T-cell (primary cell): Measurements from ENCODE around the gene SLC16A3. TPM values are rescaled to one million over a fixed set of nuclear protein-coding genes. Genes with fewer than 3 reads are reported as not detected.

ENCODE experiments used
- ATAC-seq, 4 experiments: fragments of 200-7000 bp in 3 of 4; fragments of 150-1000 bp in 1 of 4; cut with Tn5 transposase; replicated peaks in 1 of 4; 1 replicate in 3 of 4; 2 replicates in 1 of 4; pipeline ENCODE4 v1.10.0; 2021; ENCODE audit warnings: moderate library complexity in 3 of 4, mild to moderate bottlenecking in 2 of 4, moderate number of reproducible peaks in 1 of 4
- CTCF ChIA-PET, 2 donors: fragments of 300-600 bp; sonication (Branson Sonifier 250); formaldehyde crosslinking; loops; one replicate each; lab custom pipeline; 2022; ENCODE audit warnings: antibody characterized with exemption in 2 of 2; lab: Charles Lee
- POLR2A ChIA-PET, 2 donors: fragments of 300-600 bp; sonication (Branson Sonifier 250); formaldehyde crosslinking; loops; one replicate each; lab custom pipeline; 2022; ENCODE audit warnings: antibody characterized with exemption in 2 of 2; lab: Charles Lee
- DNase-seq, 35 experiments: peaks; one replicate each; pipeline versions ENCODE4 v3.0.0 to v3.0.0-alpha.2; 2013 to 2023
- H3K27ac ChIP-seq: one replicate; pipeline ENCODE4 v1.5.1; 2013; ENCODE audit warnings: low read length
- H3K27me3 ChIP-seq, 2 experiments: replicated peaks in 1 of 2; 1 replicate in 1 of 2; 2 replicates in 1 of 2; pipeline versions ENCODE4 v1.6.1 to v1.7.0; 2013; ENCODE audit warnings: low read length in 1 of 2, mixed read lengths in 1 of 2; ENCODE audit not compliant: control insufficient read depth in 2 of 2, insufficient read depth in 2 of 2; ENCODE audit errors: extremely low read depth in 1 of 2
- H3K36me3 ChIP-seq, 2 donors: 1 replicate in 1 of 2; 2 replicates in 1 of 2; pipeline versions ENCODE4 v1.6.1 to v1.7.0; 2013; ENCODE audit warnings: low read length in 1 of 2; ENCODE audit not compliant: control insufficient read depth in 2 of 2, insufficient read depth in 1 of 2; ENCODE audit errors: extremely low read depth in 1 of 2
- H3K4me1 ChIP-seq, 2 experiments: 1 replicate in 1 of 2; 2 replicates in 1 of 2; pipeline versions ENCODE4 v1.6.1 to v1.7.0; 2013; ENCODE audit warnings: low read length in 2 of 2, mixed read lengths in 1 of 2; ENCODE audit not compliant: insufficient read depth in 2 of 2, control insufficient read depth in 1 of 2; ENCODE audit errors: extremely low read depth in 1 of 2
- H3K4me3 ChIP-seq, 2 donors: 1 replicate in 1 of 2; 2 replicates in 1 of 2; pipeline versions ENCODE4 v1.5.1 to v1.7.0; 2013; ENCODE audit warnings: mild to moderate bottlenecking in 2 of 2, low read length in 1 of 2, moderate library complexity in 1 of 2; ENCODE audit not compliant: control insufficient read depth in 1 of 2; ENCODE audit errors: extremely low read depth in 1 of 2
- H3K9me3 ChIP-seq: 2 replicates; pipeline ENCODE4 v1.7.0; 2013
- H3K27ac Mint-ChIP-seq, 2 donors: one replicate each; pipeline ENCODE4 v1.8.0; 2020 to 2021; ENCODE audit warnings: mild to moderate bottlenecking in 2 of 2, mixed read lengths in 2 of 2
- H3K27me3 Mint-ChIP-seq, 2 donors: one replicate each; pipeline ENCODE4 v1.8.0; 2021 to 2022; ENCODE audit warnings: mixed read lengths in 2 of 2
- H3K36me3 Mint-ChIP-seq: one replicate; pipeline ENCODE4 v1.8.0; 2021; ENCODE audit warnings: mixed read lengths
- H3K4me1 Mint-ChIP-seq, 3 donors: one replicate each; pipeline ENCODE4 v1.8.0; 2020 to 2022; ENCODE audit warnings: mixed read lengths in 3 of 3, mild to moderate bottlenecking in 1 of 3
- H3K4me3 Mint-ChIP-seq, 3 donors: one replicate each; pipeline ENCODE4 v1.8.0; 2020 to 2022; ENCODE audit warnings: mild to moderate bottlenecking in 3 of 3, mixed read lengths in 3 of 3, moderate library complexity in 3 of 3
- H3K9me3 Mint-ChIP-seq, 3 donors: one replicate each; pipeline ENCODE4 v1.8.0; 2020 to 2022; ENCODE audit warnings: mixed read lengths in 3 of 3
- WGBS: methylation state at CpG from one replicate; pipeline ENCODE4 v1.1.5; 2013; ENCODE audit warnings: missing lambda C conversion rate; ENCODE audit not compliant: insufficient coverage; 5-methylcytosine and 5-hydroxymethylcytosine counted together
- total RNA-seq, 35 experiments: library from RNA in 6 of 35; stranded (reverse) in 6 of 35; fragments of 120-200 nt in 1 of 35; gene quantifications; one replicate each; pipeline versions ENCODE4 v1.2.1 to v1.2.4 and lab custom pipeline; 2013 to 2026

The SLC16A3 gene
- total RNA-seq, 5 donors from 2014 or later (not counting 1 experiment from before 2014, with no cell fraction given) = 31.9 to 47.3 (median 40.9) TPM

- POLR2A ChIA-PET = no interaction called here
- no peak for DNase-seq
- no peaks in the 10 kb centered on the region for H3K9me3 ChIP-seq
- H3K4me1 ChIP-seq = peaks cover 0 to 35% of the 10 kb centered on the region in 2 experiments
- H3K36me3 ChIP-seq = no peaks in the 10 kb centered on the region
- WGBS = 93% methylated on average over 9 of the region's 12 CpGs
- Mint-ChIP-seq H3K9me3 (no peaks in the 10 kb centered on the region), H3K4me1 (peaks cover 8 to 20% (median 9%) of the 10 kb centered on the region in 3 donors), H3K27me3 (no peaks in the 10 kb centered on the region), H3K4me3 (no peak overlapping the region), H3K27ac (no peak overlapping the region), H3K36me3 (no peaks in the 10 kb centered on the region)
- no peak for ATAC-seq
- CTCF ChIA-PET = no interaction called here
- H3K27me3 ChIP-seq = peaks cover 0 to 17% of the 10 kb centered on the region in 2 experiments
- H3K4me3 ChIP-seq = no peak overlapping the region
- no peak overlapping the region for H3K27ac ChIP-seq
Measured at GRCh38 chr17:82277851-82278250, 49.0 kb downstream of the SLC16A3 start.

- ATAC-seq (no peak), DNase-seq (no peak)
- no peak overlapping the region for H3K27ac Mint-ChIP-seq
- Histone ChIP-seq H3K27ac (no peak overlapping the region), H3K27me3 (peaks cover 0 to 21% of the 10 kb centered on the region in 2 experiments), H3K4me1 (peaks cover 0 to 40% of the 10 kb centered on the region in 2 experiments), H3K4me3 (no peak overlapping the region), H3K9me3 (no peaks in the 10 kb centered on the region), H3K36me3 (no peaks in the 10 kb centered on the region)
- no peaks in the 10 kb centered on the region for H3K27me3 Mint-ChIP-seq
- H3K9me3 Mint-ChIP-seq = no peaks in the 10 kb centered on the region
- H3K4me1 Mint-ChIP-seq = peaks cover 8 to 21% (median 9%) of the 10 kb centered on the region in 3 donors
- no peak overlapping the region for H3K4me3 Mint-ChIP-seq
- 95% methylated on average over 8 of the region's 9 CpGs for WGBS
- H3K36me3 Mint-ChIP-seq = no peaks in the 10 kb centered on the region
- CTCF ChIA-PET = no interaction called here
- POLR2A ChIA-PET = no interaction called here
Measured at GRCh38 chr17:82278308-82278707, 49.5 kb downstream of the SLC16A3 start.

- H3K4me1 Mint-ChIP-seq = peaks cover 8 to 21% (median 9%) of the 10 kb centered on the region in 3 donors
- ATAC-seq (no peak), DNase-seq (no peak)
- no peaks in the 10 kb centered on the region for H3K9me3 Mint-ChIP-seq
- H3K27ac ChIP-seq = no peak overlapping the region
- peaks cover 0 to 41% of the 10 kb centered on the region in 2 experiments for H3K4me1 ChIP-seq
- H3K36me3 ChIP-seq = no peaks in the 10 kb centered on the region
- WGBS = 97% methylated on average over 13 of the region's 16 CpGs
- no peaks in the 10 kb centered on the region for H3K9me3 ChIP-seq
- no peaks in the 10 kb centered on the region for H3K36me3 Mint-ChIP-seq
- ChIA-PET POLR2A (interaction anchor here (0.6 to 0.7 kb wide), 2 partner anchors 36 to 135 kb away, joined by 3 to 6 read pairs; no protein-coding TSS in a partner anchor), CTCF (no interaction called here)
- no peak overlapping the region for H3K4me3 ChIP-seq
- no peak overlapping the region for H3K27ac Mint-ChIP-seq
- H3K27me3 Mint-ChIP-seq = no peaks in the 10 kb centered on the region
- H3K4me3 Mint-ChIP-seq = no peak overlapping the region
- peaks cover 0 to 26% of the 10 kb centered on the region in 2 experiments for H3K27me3 ChIP-seq
Measured at GRCh38 chr17:82278786-82279391, 50.0 kb downstream of the SLC16A3 start.

DNA sequence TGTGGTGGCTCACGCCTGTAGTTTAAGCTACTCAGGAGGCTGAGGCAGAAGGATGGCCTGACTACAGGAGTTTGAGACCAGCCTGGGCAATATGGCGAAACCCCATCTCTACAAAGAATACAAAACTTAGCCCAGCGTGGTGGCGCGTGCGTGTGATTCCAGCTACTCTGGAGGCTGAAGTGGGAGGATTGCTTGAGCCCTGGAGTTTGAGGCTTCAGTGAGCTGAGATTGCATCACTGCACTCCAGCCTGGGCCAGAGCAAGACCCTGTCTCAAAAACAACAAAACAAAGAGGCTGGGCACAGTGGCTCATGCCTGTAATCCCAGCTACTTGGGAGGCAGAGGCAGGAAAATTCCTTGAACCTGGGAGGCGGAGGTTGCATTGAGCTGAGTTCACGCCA is 51.7 kb downstream of the SLC16A3 start:
- CTCF ChIA-PET = no interaction called here
- H3K27ac Mint-ChIP-seq = no peak overlapping the region
- no peaks in the 10 kb centered on the region for H3K9me3 Mint-ChIP-seq
- H3K27me3 Mint-ChIP-seq = no peaks in the 10 kb centered on the region
- H3K4me1 Mint-ChIP-seq = peaks cover 8 to 16% (median 8%) of the 10 kb centered on the region in 3 donors
- H3K36me3 Mint-ChIP-seq = no peaks in the 10 kb centered on the region
- peaks cover 0 to 21% of the 10 kb centered on the region in 2 experiments for H3K27me3 ChIP-seq
- no peak for DNase-seq
- no peak for ATAC-seq
- no peaks in the 10 kb centered on the region for H3K36me3 ChIP-seq
- peaks cover 0 to 34% of the 10 kb centered on the region in 2 experiments for H3K4me1 ChIP-seq
- H3K4me3 Mint-ChIP-seq = no peak overlapping the region
- no peak overlapping the region for H3K4me3 ChIP-seq
- POLR2A ChIA-PET = interaction anchor here in 1 of 2 donors (0.8 kb wide), 1 partner anchor 615 kb away, joined by 5 read pairs; no protein-coding TSS in a partner anchor
- H3K27ac ChIP-seq = no peak overlapping the region
- no peaks in the 10 kb centered on the region for H3K9me3 ChIP-seq
- 86% methylated on average over 1 of the region's 8 CpGs for WGBS

- Mint-ChIP-seq H3K27me3 (no peaks in the 10 kb centered on the region), H3K4me3 (no peak overlapping the region), H3K9me3 (no peaks in the 10 kb centered on the region), H3K27ac (no peak overlapping the region), H3K36me3 (no peaks in the 10 kb centered on the region), H3K4me1 (peaks cover 8 to 16% (median 8%) of the 10 kb centered on the region in 3 donors)
- ChIA-PET POLR2A (interaction anchor here in 1 of 2 donors (0.8 kb wide), 1 partner anchor 615 kb away, joined by 5 read pairs; no protein-coding TSS in a partner anchor), CTCF (no interaction called here)
- Histone ChIP-seq H3K36me3 (no peaks in the 10 kb centered on the region), H3K4me1 (peaks cover 0 to 34% of the 10 kb centered on the region in 2 experiments), H3K27ac (no peak overlapping the region), H3K4me3 (no peak overlapping the region), H3K27me3 (peaks cover 0 to 21% of the 10 kb centered on the region in 2 experiments), H3K9me3 (no peaks in the 10 kb centered on the region)
- ATAC-seq = no peak
- 55% methylated on average over 5 of the region's 7 CpGs for WGBS
- DNase-seq = no peak
Measured at GRCh38 chr17:82281076-82281475, 52.2 kb downstream of the SLC16A3 start.

DNA sequence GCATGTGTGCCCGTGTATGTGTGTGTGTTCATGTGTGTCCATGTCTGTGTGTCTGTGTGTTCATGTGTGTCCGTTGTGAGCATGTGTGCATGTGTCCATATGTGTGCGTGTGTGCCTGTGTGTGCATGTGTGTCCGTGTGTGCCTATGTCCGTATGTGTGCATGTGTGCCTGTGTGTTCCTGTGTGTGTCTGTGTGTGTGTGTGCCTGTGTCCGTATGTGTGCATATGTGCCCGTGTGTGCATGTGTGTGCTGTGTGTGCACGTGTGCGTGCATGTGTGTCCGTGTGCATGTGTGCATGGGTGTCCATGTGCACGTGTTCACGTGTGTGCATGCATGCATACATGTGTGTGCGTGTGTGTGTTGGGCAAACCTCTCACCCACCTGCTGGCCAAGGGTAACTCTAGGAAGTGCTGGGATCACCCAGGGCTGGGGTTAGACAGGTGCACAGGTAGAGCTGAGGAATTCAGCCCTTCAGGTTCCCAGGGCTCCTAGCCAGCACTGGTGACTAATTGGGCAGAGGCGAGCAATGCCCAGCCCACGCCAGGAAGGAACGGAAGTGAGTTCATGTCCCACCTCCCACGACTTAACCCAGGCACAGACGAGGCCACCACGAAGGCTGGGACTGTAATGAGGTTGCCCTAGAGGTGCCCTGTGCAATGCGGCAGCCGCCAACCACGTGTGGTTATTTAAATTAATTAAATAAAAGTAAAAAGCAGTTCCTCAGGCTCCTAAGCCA is 52.8 kb downstream of the SLC16A3 start:
- WGBS = 93% methylated on average over 11 of the region's 22 CpGs
- Histone ChIP-seq H3K9me3 (no peaks in the 10 kb centered on the region), H3K36me3 (no peaks in the 10 kb centered on the region), H3K27ac (no peak overlapping the region), H3K4me3 (no peak overlapping the region), H3K4me1 (peaks cover 0 to 34% of the 10 kb centered on the region in 2 experiments), H3K27me3 (peaks cover 0 to 18% of the 10 kb centered on the region in 2 experiments)
- H3K4me3 Mint-ChIP-seq = no peak overlapping the region
- ChIA-PET CTCF (no interaction called here), POLR2A (no interaction called here)
- H3K9me3 Mint-ChIP-seq = no peaks in the 10 kb centered on the region
- H3K27me3 Mint-ChIP-seq = no peaks in the 10 kb centered on the region
- DNase-seq = no peak
- peaks cover 8 to 16% (median 8%) of the 10 kb centered on the region in 3 donors for H3K4me1 Mint-ChIP-seq
- peak in 1 of 4 experiments; percentile 35 for ATAC-seq
- no peaks in the 10 kb centered on the region for H3K36me3 Mint-ChIP-seq
- peak overlapping the region; percentile 13 to 16 for H3K27ac Mint-ChIP-seq
